ENCODE measurements around the gene WASHC1. TPM values are rescaled to one million over a fixed set of nuclear protein-coding genes. Genes with fewer than 3 reads are reported as not detected.
"Not testable (repeated sequence)": the region's sequence is repeated elsewhere in the genome, so short reads cannot be mapped to it uniquely, and the experiment has no call there.

Gene WASHC1
- total and polyA plus RNA-seq, 7 experiments from 2014 or later, result 1.4 to 41.9 (median 19.7) TPM

DNA sequence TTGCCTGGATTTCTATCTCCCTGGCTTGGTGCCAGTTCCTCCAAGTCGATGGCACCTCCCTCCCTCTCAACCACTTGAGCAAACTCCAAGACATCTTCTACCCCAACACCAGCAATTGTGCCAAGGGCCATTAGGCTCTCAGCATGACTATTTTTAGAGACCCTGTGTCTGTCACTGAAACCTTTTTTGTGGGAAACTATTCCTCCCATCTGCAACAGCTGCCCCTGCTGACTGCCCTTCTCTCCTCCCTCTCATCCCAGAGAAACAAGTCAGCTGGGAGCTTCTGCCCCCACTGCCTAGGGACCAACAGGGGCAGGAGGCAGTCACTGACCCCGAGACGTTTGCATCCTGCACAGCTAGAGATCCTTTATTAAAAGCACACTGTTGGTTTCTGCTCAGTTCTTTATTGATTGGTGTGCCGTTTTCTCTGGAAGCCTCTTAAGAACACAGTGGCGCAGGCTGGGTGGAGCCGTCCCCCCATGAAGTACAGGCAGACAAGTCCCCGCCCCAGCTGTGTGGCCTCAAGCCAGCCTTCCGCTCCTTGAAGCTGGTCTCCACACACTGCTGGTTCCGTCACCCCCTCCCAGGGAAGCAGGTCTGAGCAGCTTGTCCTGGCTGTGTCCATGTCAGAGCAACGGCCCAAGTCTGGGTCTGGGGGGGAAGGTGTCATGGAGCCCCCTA lies 15.0 kb downstream of the WASHC1 start:
- H3K27me3 Mint-ChIP-seq; CTCF ChIA-PET; DNase-seq; ATAC-seq; H3K9me3 Mint-ChIP-seq; POLR2A ChIA-PET; H3K27me3 ChIP-seq (ENCODE audit: control insufficient read depth in 2 of 2, insufficient read depth in 2 of 2, low read length in 2 of 2); H3K4me1 Mint-ChIP-seq; H3K4me1 ChIP-seq (ENCODE audit: control insufficient read depth in 2 of 2, insufficient read depth in 2 of 2, low read length in 2 of 2); H3K9me3 ChIP-seq (ENCODE audit: control insufficient read depth in 2 of 3, low read length in 3 of 3); H3K4me3 ChIP-seq (ENCODE audit: low read length); H3K27ac Mint-ChIP-seq; intact Hi-C loops (cut with micrococcal nuclease); H3K27ac ChIP-seq (ENCODE audit: low read depth, low read length); H3K4me3 Mint-ChIP-seq; H3K36me3 Mint-ChIP-seq; H3K36me3 ChIP-seq (ENCODE audit: control insufficient read depth in 2 of 3, insufficient read depth in 3 of 3, low read length in 3 of 3): not testable (repeated sequence)

DNA sequence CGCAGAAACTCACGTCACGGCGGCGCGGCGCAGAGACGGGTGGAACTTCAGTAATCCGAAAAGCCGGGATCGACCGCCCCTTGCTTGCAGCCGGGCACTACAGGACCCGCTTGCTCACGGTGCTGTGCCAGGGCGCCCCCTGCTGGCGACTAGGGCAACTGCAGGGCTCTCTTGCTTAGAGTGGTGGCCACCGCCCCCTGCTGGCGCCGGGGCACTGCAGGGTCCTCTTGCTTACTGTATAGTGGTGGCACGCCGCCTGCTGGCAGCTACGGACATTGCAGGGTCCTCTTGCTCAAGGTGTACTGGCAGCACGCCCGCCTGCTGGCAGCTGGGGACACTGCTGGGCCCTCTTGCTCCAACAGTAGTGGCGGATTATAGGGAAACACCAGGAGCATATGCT lies 18.1 kb downstream of the WASHC1 start:
- H3K9me3 Mint-ChIP-seq; H3K27me3 ChIP-seq (ENCODE audit: control insufficient read depth in 2 of 2, insufficient read depth in 2 of 2, low read length in 2 of 2); H3K27ac ChIP-seq (ENCODE audit: low read depth, low read length); H3K4me1 Mint-ChIP-seq; H3K4me3 ChIP-seq (ENCODE audit: low read length); H3K27me3 Mint-ChIP-seq; H3K36me3 Mint-ChIP-seq; H3K9me3 ChIP-seq (ENCODE audit: control insufficient read depth in 2 of 3, low read length in 3 of 3); ATAC-seq; intact Hi-C loops (cut with micrococcal nuclease); H3K4me1 ChIP-seq (ENCODE audit: control insufficient read depth in 2 of 2, insufficient read depth in 2 of 2, low read length in 2 of 2); H3K4me3 Mint-ChIP-seq; H3K36me3 ChIP-seq (ENCODE audit: control insufficient read depth in 2 of 3, insufficient read depth in 3 of 3, low read length in 3 of 3); POLR2A ChIA-PET; CTCF ChIA-PET: not testable (repeated sequence)
- DNase-seq, result peak; percentile 50 to 74 (median 61)
- peak overlapping the region in 1 of 9 donors; percentile 12 for H3K27ac Mint-ChIP-seq

- H3K4me3 Mint-ChIP-seq; intact Hi-C loops (cut with micrococcal nuclease); H3K27me3 ChIP-seq (ENCODE audit: control insufficient read depth in 2 of 2, insufficient read depth in 2 of 2, low read length in 2 of 2); H3K27ac ChIP-seq (ENCODE audit: low read depth, low read length); CTCF ChIA-PET; POLR2A ChIA-PET; ATAC-seq; H3K4me1 Mint-ChIP-seq; H3K36me3 ChIP-seq (ENCODE audit: control insufficient read depth in 2 of 3, insufficient read depth in 3 of 3, low read length in 3 of 3); H3K9me3 Mint-ChIP-seq; H3K4me3 ChIP-seq (ENCODE audit: low read length); H3K36me3 Mint-ChIP-seq; H3K9me3 ChIP-seq (ENCODE audit: control insufficient read depth in 2 of 3, low read length in 3 of 3); H3K27ac Mint-ChIP-seq; H3K4me1 ChIP-seq (ENCODE audit: control insufficient read depth in 2 of 2, insufficient read depth in 2 of 2, low read length in 2 of 2); H3K27me3 Mint-ChIP-seq: not testable (repeated sequence)
- DNase-seq, result peak in 2 of 9 donors; percentile 4 to 15
Measured at GRCh38 chr9:10653-11053, 18.6 kb downstream of the WASHC1 start.

GRCh38 chr9:10207-10606 lies 19.0 kb downstream of the WASHC1 start:
- DNase-seq; intact Hi-C loops (cut with micrococcal nuclease): not testable (repeated sequence)

More at GRCh38 chr9:10207-10606, 19.0 kb downstream of the WASHC1 start:
- H3K27ac ChIP-seq (ENCODE audit: low read depth, low read length); H3K4me1 Mint-ChIP-seq; H3K4me3 ChIP-seq (ENCODE audit: low read length); H3K27me3 ChIP-seq (ENCODE audit: control insufficient read depth in 2 of 2, insufficient read depth in 2 of 2, low read length in 2 of 2); H3K4me1 ChIP-seq (ENCODE audit: control insufficient read depth in 2 of 2, insufficient read depth in 2 of 2, low read length in 2 of 2); H3K27me3 Mint-ChIP-seq; H3K27ac Mint-ChIP-seq; H3K9me3 ChIP-seq (ENCODE audit: control insufficient read depth in 2 of 3, low read length in 3 of 3); ATAC-seq; H3K36me3 ChIP-seq (ENCODE audit: control insufficient read depth in 2 of 3, insufficient read depth in 3 of 3, low read length in 3 of 3); H3K4me3 Mint-ChIP-seq; CTCF ChIA-PET; H3K36me3 Mint-ChIP-seq; H3K9me3 Mint-ChIP-seq; POLR2A ChIA-PET: not testable (repeated sequence)

Other genes with a start within 250 kb of the WASHC1 start
- under 1 TPM in 3 of 5 experiments, not detected in 2; 0.22 to 0.38 (median 0.27) TPM for gene FOXD4, start 89.0 kb upstream of the WASHC1 start, total RNA-seq
- gene FOXD4, start 89.0 kb upstream of the WASHC1 start, polyA plus RNA-seq, result under 1 TPM; 0.09 to 0.12 TPM
- gene ZNG1A, start 149.6 kb upstream of the WASHC1 start, total RNA-seq, result 10 to 100 TPM; 18.1 to 30.6 (median 27.6) TPM
- 10 to 100 TPM; 16.4 to 27.2 TPM for gene ZNG1A, start 149.6 kb upstream of the WASHC1 start, polyA plus RNA-seq
- 100 to 1,000 TPM; 162 to 294 (median 280) TPM for gene DOCK8, start 185.4 kb upstream of the WASHC1 start, total RNA-seq
- gene DOCK8, start 185.4 kb upstream of the WASHC1 start, polyA plus RNA-seq, result 10 to 100 TPM; 47.7 to 84.6 TPM